ENCODE results near the gene CCDC197.

The CCDC197 gene

DNA sequence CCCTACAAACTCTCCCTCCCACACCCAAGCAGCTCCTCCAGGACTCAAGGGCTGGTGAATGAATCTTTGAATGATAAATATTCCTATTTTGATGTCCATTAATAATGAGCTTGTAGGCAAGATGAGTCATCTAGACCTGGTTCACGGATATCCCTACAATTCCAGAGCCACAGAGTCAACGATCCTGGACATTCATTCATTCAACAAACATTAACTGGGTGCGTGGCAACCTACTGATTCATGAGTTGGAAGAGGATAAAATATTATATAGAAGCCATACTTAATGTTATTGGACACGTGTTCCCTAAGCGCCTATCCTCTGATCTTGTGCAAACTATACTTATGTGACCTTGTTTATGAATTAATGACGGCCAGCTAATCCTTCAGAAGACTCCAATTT lies 28.6 kb downstream of the CCDC197 start:
- Histone ChIP-seq H3K9me3 (ENCODE audit: insufficient read depth, low read depth, low read length) (no peaks in the 10 kb centered on the region), H3K27me3 (ENCODE audit: insufficient read depth, low read length, poor library complexity, severe bottlenecking) (no peaks in the 10 kb centered on the region), H3K79me2 (ENCODE audit: insufficient read depth, low read length) (no peaks in the 10 kb centered on the region), H3K9ac (ENCODE audit: low read depth, low read length, poor library complexity, severe bottlenecking) (no peak overlapping the region), H3K4me2 (ENCODE audit: low read depth, low read length, poor library complexity, severe bottlenecking) (peak overlapping the region; percentile 27), H4K20me1 (ENCODE audit: insufficient read depth, low read length, poor library complexity, severe bottlenecking) (no peaks in the 10 kb centered on the region), H2AFZ (ENCODE audit: low read length) (peak overlapping the region; percentile 70), H3K4me3 (ENCODE audit: low read length, poor library complexity, severe bottlenecking) (peak overlapping the region; percentile 54), H3K9me2 (replicated peaks; ENCODE audit: low read depth, low read length) (no peaks in the 10 kb centered on the region), H3F3A (ENCODE audit: low read depth) (no peaks in the 10 kb centered on the region), H3K36me3 (ENCODE audit: insufficient read depth, low read length) (no peaks in the 10 kb centered on the region), H3K4me1 (ENCODE audit: insufficient read depth, low read length, poor library complexity, severe bottlenecking) (no peaks in the 10 kb centered on the region)
- TF ChIP-seq EZH2phosphoT487 (IDR thresholded peaks at IDR 0.05; ENCODE audit: borderline replicate concordance): no peak
- TF ChIP-seq, protein P1, sequence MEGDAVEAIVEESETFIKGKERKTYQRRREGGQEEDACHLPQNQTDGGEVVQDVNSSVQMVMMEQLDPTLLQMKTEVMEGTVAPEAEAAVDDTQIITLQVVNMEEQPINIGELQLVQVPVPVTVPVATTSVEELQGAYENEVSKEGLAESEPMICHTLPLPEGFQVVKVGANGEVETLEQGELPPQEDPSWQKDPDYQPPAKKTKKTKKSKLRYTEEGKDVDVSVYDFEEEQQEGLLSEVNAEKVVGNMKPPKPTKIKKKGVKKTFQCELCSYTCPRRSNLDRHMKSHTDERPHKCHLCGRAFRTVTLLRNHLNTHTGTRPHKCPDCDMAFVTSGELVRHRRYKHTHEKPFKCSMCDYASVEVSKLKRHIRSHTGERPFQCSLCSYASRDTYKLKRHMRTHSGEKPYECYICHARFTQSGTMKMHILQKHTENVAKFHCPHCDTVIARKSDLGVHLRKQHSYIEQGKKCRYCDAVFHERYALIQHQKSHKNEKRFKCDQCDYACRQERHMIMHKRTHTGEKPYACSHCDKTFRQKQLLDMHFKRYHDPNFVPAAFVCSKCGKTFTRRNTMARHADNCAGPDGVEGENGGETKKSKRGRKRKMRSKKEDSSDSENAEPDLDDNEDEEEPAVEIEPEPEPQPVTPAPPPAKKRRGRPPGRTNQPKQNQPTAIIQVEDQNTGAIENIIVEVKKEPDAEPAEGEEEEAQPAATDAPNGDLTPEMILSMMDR (conservative IDR thresholded peaks at IDR 0.05; ENCODE audit: low read length): no peak

DNA sequence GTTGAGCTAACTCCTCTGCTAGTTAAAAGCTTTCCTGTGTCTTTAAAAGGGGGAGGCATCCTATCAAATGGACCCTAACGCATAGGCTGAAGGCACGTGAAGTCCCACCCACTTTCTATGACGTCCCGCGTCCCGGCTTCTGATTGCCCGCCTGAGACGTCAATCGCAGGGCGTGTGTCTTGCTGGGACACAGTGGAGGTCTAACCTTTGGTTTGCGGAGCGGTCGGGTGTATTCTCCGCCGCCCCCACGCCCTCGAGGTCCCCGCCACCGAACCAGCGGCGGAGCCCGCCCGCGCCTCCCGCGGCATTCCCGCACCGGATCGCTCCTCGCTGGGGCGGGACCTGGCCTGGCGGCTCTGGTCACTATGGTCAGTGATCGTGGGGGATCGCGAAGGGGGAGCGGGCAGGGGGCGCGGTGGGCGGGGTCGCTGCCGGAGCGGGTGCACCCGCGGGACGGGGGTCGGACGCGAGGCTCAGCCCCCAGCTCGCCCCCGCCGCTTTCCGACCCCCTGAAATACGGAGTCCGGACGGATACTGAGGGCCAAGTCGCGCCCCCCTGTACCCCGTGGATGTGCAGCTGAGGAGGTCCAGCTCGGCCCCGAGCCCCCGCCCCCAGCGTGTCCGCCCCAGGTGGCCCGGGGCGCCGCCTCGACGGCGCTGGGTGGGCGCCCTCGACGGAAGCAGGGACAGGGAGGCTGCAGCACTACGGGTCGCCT lies 29.2 kb downstream of the CCDC197 start, which contains the start of gene OTUB2:
Gene OTUB2, plus strand, starts transcription at position 168 of the 716 bp plus-strand sequence. Its CDS starts 198 bp downstream, at position 366.
- Histone ChIP-seq H3K27me3 (ENCODE audit: insufficient read depth, low read length, poor library complexity, severe bottlenecking) (no peaks in the 10 kb centered on the region), H3K36me3 (ENCODE audit: insufficient read depth, low read length) (no peaks in the 10 kb centered on the region), H2AFZ (ENCODE audit: low read length) (peak within 1 kb of the TSS; percentile 70), H3K4me1 (ENCODE audit: insufficient read depth, low read length, poor library complexity, severe bottlenecking) (no peaks in the 10 kb centered on the region), H3F3A (ENCODE audit: low read depth) (no peaks in the 10 kb centered on the region), H3K4me2 (ENCODE audit: low read depth, low read length, poor library complexity, severe bottlenecking) (peak within 1 kb of the TSS; percentile 32), H4K20me1 (ENCODE audit: insufficient read depth, low read length, poor library complexity, severe bottlenecking) (no peaks in the 10 kb centered on the region), H3K9ac (ENCODE audit: low read depth, low read length, poor library complexity, severe bottlenecking) (no peak within 1 kb of the TSS), H3K4me3 (ENCODE audit: low read length, poor library complexity, severe bottlenecking) (peak within 1 kb of the TSS; percentile 54), H3K9me3 (ENCODE audit: insufficient read depth, low read depth, low read length) (no peaks in the 10 kb centered on the region), H3K79me2 (ENCODE audit: insufficient read depth, low read length) (no peaks in the 10 kb centered on the region), H3K9me2 (replicated peaks; ENCODE audit: low read depth, low read length) (no peaks in the 10 kb centered on the region)
- no peak for TF ChIP-seq EZH2phosphoT487 (IDR thresholded peaks at IDR 0.05; ENCODE audit: borderline replicate concordance)
- TF ChIP-seq, protein P1 (conservative IDR thresholded peaks at IDR 0.05; ENCODE audit: low read length): no peak

DNA sequence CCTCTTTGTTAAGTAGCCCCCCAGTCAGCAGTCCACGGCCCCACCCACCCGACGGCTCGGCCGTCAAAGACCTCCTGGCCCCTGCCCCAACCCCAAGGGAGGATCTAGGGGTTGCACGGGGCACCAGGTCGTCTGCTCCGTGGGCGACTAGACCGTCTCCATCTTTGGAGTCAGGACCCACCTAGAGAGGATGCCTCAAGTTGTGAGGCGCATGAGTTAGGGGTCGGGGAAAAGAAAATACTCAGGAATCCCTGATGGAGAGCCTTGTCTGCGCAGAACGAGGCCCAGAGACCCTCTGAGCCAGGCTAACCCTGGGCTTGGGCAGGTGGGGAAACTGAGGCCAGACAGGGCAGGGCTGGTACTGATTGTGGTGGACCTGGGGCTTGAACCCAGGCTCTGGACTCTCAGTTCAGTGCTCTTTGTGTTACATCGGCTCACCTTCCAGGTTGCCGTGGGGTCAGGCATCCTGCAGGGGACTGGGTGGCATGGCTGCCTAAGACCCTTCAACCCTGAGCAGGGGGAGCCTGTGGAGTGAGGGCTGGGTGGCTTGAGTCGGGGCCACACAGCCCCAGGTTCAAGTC lies 29.9 kb downstream of the CCDC197 start:
- no peak for TF ChIP-seq EZH2phosphoT487 (IDR thresholded peaks at IDR 0.05; ENCODE audit: borderline replicate concordance)
- TF ChIP-seq, protein P1 (conservative IDR thresholded peaks at IDR 0.05; ENCODE audit: low read length): no peak
- Histone ChIP-seq H3K4me1 (ENCODE audit: insufficient read depth, low read length, poor library complexity, severe bottlenecking) (no peaks in the 10 kb centered on the region), H3K4me2 (ENCODE audit: low read depth, low read length, poor library complexity, severe bottlenecking) (peak overlapping the region; percentile 32), H3K9me2 (replicated peaks; ENCODE audit: low read depth, low read length) (no peaks in the 10 kb centered on the region), H3K27me3 (ENCODE audit: insufficient read depth, low read length, poor library complexity, severe bottlenecking) (no peaks in the 10 kb centered on the region), H3K4me3 (ENCODE audit: low read length, poor library complexity, severe bottlenecking) (no peak overlapping the region), H3F3A (ENCODE audit: low read depth) (no peaks in the 10 kb centered on the region), H4K20me1 (ENCODE audit: insufficient read depth, low read length, poor library complexity, severe bottlenecking) (no peaks in the 10 kb centered on the region), H3K9me3 (ENCODE audit: insufficient read depth, low read depth, low read length) (no peaks in the 10 kb centered on the region), H2AFZ (ENCODE audit: low read length) (no peak overlapping the region), H3K9ac (ENCODE audit: low read depth, low read length, poor library complexity, severe bottlenecking) (no peak overlapping the region), H3K79me2 (ENCODE audit: insufficient read depth, low read length) (no peaks in the 10 kb centered on the region), H3K36me3 (ENCODE audit: insufficient read depth, low read length) (no peaks in the 10 kb centered on the region)

Data from Loucy (cell line).